ENCODE results near the gene ST7L. TPM values are rescaled to one million over a fixed set of nuclear protein-coding genes. Genes with fewer than 3 reads are reported as not detected.

Gene ST7L
- total RNA-seq, 2 experiments from 2014 or later = 10.0 to 10.6 TPM

DNA sequence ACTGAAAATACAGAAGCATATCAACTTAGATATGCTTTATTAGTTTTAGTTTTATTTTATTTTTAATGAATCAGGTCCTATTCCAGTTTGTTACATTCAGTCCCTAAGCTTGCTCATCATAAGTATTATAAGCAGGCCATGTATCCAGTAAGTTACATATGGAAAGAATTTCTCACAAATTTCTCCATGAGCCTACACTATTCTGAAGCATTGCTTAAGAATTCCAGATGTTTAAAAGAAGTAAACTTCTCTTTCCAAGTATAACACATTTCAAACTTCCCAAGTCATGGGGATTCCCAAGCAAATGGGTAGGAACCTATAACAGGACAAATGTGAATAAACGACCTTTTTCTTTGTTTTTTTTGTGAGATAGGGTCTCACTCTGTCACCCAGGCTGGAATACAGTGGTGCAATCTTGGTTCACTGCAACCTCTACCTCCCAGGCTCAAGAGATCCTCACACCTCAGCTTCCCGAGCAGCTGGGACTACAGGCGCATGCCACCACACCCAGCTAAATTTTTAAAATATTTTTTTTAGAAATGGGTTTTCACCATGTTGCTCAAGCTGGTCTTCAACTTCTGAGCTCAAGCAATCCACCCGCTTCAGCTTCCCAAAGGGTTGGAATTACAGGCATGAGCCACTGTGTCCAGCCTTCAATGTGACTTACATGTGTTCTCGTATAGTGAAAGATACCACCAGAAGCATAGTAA, 39.0 kb downstream of the ST7L start:
- POLR2A ChIA-PET = interaction anchor here (0.6 kb wide), 1 partner anchor 40 kb away, joined by 3 read pairs; no protein-coding TSS in a partner anchor
- H3K27ac Mint-ChIP-seq = no peak overlapping the region

DNA sequence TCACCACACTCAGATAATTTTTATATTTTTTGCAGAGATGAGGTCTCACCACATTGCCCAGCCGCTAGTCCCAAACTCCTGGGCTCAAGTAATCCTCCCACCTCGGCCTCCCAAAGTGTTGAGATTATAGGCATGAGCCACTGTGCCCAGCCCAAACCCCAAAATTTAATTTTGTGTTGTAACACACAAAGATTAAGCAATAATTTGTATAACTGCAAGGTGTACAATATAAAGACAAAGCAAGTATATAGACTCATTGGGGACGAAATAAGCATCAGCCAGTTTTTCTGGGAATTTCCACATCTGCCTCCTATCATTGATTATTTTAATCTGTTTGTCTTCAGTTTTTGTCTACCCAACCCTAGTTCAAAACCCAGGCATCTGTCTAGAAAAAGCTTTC, 42.7 kb downstream of the ST7L start:
- H3K27ac Mint-ChIP-seq = no peak overlapping the region
- no peaks in the 10 kb centered on the region for H3K4me1 Mint-ChIP-seq
- no peaks in the 10 kb centered on the region for H3K27me3 Mint-ChIP-seq
- DNase-seq (no peak), ATAC-seq (no peak)
- CTCF ChIA-PET = interaction anchor here (1.8 kb wide), 1 partner anchor 207 kb away, joined by 6 read pairs; no protein-coding TSS in a partner anchor
- intact Hi-C loops (cut with DNase I, micrococcal nuclease) = no loop called here
- POLR2A ChIA-PET = no interaction called here
- H3K36me3 Mint-ChIP-seq (ENCODE audit: low read depth) = peaks cover 29% of the 10 kb centered on the region
- no peak overlapping the region for H3K4me3 Mint-ChIP-seq
- no peaks in the 10 kb centered on the region for H3K9me3 Mint-ChIP-seq (ENCODE audit: low read depth)

More for the DNA sequence above, 39.0 kb downstream of the ST7L start:
- intact Hi-C loops (cut with DNase I, micrococcal nuclease) = no loop called here
- no peaks in the 10 kb centered on the region for H3K27me3 Mint-ChIP-seq
- CTCF ChIA-PET = interaction anchor here (0.6 to 1.4 kb wide), 2 partner anchors 45 to 214 kb away, joined by 3 read pairs; no protein-coding TSS in a partner anchor
- H3K9me3 Mint-ChIP-seq (ENCODE audit: low read depth) = no peaks in the 10 kb centered on the region
- H3K4me1 Mint-ChIP-seq = no peaks in the 10 kb centered on the region
- DNase-seq = no peak
- no peak for ATAC-seq
- H3K4me3 Mint-ChIP-seq = no peak overlapping the region
- H3K36me3 Mint-ChIP-seq (ENCODE audit: low read depth) = peaks cover 18% of the 10 kb centered on the region

- no peak for ATAC-seq
- no peak overlapping the region for H3K27ac Mint-ChIP-seq
- DNase-seq = no peak
- no peaks in the 10 kb centered on the region for H3K9me3 Mint-ChIP-seq (ENCODE audit: low read depth)
- intact Hi-C loops (cut with DNase I, micrococcal nuclease) = no loop called here
- ChIA-PET POLR2A (no interaction called here), CTCF (interaction anchor here (1.8 kb wide), 1 partner anchor 206 kb away, joined by 6 read pairs; no protein-coding TSS in a partner anchor)
- peaks cover 29% of the 10 kb centered on the region for H3K36me3 Mint-ChIP-seq (ENCODE audit: low read depth)
- H3K4me3 Mint-ChIP-seq = no peak overlapping the region
- no peaks in the 10 kb centered on the region for H3K27me3 Mint-ChIP-seq
- no peaks in the 10 kb centered on the region for H3K4me1 Mint-ChIP-seq
These were observed 43.7 kb downstream of the ST7L start for GRCh38 chr1:112575154-112575804.

DNA sequence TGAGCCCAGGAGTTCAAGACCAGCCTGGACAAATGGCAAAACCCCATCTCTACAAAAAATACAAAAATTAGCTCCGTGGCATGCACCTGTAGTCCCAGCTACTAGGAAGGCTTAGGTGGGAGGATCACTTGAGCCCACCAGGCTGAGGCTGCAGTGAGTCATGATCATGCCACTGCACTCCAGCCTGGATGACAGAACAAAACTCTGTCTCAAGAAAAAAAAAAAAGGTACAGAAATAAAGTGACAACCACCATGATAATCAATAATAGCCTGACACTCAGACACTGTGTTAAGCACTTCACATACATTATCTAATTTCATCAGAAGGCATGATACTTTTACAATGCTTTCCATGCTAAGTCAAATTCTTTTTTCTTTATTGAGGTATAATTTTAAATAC, 53.1 kb downstream of the ST7L start:
- POLR2A ChIA-PET = no interaction called here
- intact Hi-C loops (cut with DNase I, micrococcal nuclease) = no loop called here

GRCh38 chr1:112564081-112564480, 54.9 kb downstream of the ST7L start:
- no peaks in the 10 kb centered on the region for H3K4me1 Mint-ChIP-seq
- POLR2A ChIA-PET = no interaction called here
- ATAC-seq (no peak), DNase-seq (no peak)
- intact Hi-C loops (cut with DNase I, micrococcal nuclease) = no loop called here
- H3K9me3 Mint-ChIP-seq (ENCODE audit: low read depth) = no peaks in the 10 kb centered on the region
- no peak overlapping the region for H3K27ac Mint-ChIP-seq
- H3K4me3 Mint-ChIP-seq = no peak overlapping the region
- CTCF ChIA-PET = no interaction called here
- H3K36me3 Mint-ChIP-seq (ENCODE audit: low read depth) = peaks cover 6% of the 10 kb centered on the region
- H3K27me3 Mint-ChIP-seq = no peaks in the 10 kb centered on the region

More for the DNA sequence above, 53.1 kb downstream of the ST7L start:
- no peaks in the 10 kb centered on the region for H3K27me3 Mint-ChIP-seq
- peaks cover 8% of the 10 kb centered on the region for H3K36me3 Mint-ChIP-seq (ENCODE audit: low read depth)
- no peak overlapping the region for H3K4me3 Mint-ChIP-seq
- no peak for ATAC-seq
- H3K4me1 Mint-ChIP-seq = no peaks in the 10 kb centered on the region
- CTCF ChIA-PET = no interaction called here
- DNase-seq = no peak
- no peaks in the 10 kb centered on the region for H3K9me3 Mint-ChIP-seq (ENCODE audit: low read depth)
- H3K27ac Mint-ChIP-seq = no peak overlapping the region

DNA sequence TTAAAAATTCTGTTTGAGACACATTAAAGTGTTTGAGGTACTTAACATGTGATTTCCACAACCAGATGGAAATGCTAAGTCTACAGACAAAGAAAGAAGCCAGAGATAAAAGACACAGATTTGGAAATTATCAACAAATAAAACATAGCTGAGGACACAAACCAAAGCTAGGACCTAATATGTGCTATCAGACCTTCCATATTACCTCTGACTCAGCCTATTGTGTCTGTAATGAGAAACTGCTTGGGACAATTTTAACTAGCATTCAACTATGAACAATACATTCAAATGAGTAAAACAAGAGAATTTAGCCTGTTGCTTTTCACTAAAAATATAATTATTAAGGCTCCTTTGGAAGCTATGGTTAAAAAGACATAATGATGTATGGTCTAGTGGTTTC, 55.6 kb downstream of the ST7L start:
- Mint-ChIP-seq H3K36me3 (ENCODE audit: low read depth) (peaks cover 6% of the 10 kb centered on the region), H3K4me3 (no peak overlapping the region), H3K27me3 (no peaks in the 10 kb centered on the region), H3K4me1 (no peaks in the 10 kb centered on the region), H3K27ac (no peak overlapping the region), H3K9me3 (ENCODE audit: low read depth) (no peaks in the 10 kb centered on the region)
- no peak for ATAC-seq
- intact Hi-C loops (cut with DNase I, micrococcal nuclease) = no loop called here
- ChIA-PET POLR2A (interaction anchor here (0.7 kb wide), 1 partner anchor 200 kb away, joined by 3 read pairs; no protein-coding TSS in a partner anchor), CTCF (no interaction called here)
- DNase-seq = no peak

DNA sequence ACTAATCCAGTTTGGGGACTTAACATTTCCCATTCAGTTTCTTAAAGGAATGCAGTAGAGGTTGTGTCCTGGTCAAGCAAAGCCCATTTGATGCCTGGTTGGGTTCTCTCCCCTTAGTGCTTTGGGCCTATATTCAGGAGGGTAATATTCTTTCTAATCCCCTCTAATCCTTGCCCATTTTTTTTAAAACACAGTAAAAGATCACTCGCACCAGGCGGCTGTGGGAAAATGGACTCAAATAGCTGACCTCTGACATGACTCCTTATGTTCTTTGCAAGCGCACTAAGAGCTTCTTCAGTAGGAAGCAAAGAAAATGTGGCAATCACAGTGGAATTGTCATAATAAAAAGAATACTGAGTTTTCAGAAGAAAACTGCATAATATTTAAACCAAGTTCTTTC, 60.3 kb downstream of the ST7L start:
- no peak overlapping the region for H3K27ac Mint-ChIP-seq
- CTCF ChIA-PET = no interaction called here
- no peak overlapping the region for H3K4me3 Mint-ChIP-seq
- no peaks in the 10 kb centered on the region for H3K36me3 Mint-ChIP-seq (ENCODE audit: low read depth)
- H3K4me1 Mint-ChIP-seq = no peaks in the 10 kb centered on the region
- no peaks in the 10 kb centered on the region for H3K27me3 Mint-ChIP-seq
- intact Hi-C loops (cut with DNase I, micrococcal nuclease) = no loop called here
- no peak for DNase-seq
- no peak for ATAC-seq
- POLR2A ChIA-PET = no interaction called here
- no peaks in the 10 kb centered on the region for H3K9me3 Mint-ChIP-seq (ENCODE audit: low read depth)

GRCh38 chr1:112557385-112557784, 61.6 kb downstream of the ST7L start:
- intact Hi-C loops (cut with DNase I, micrococcal nuclease) = no loop called here
- H3K27ac Mint-ChIP-seq = no peak overlapping the region
- no peaks in the 10 kb centered on the region for H3K27me3 Mint-ChIP-seq
- no peaks in the 10 kb centered on the region for H3K9me3 Mint-ChIP-seq (ENCODE audit: low read depth)
- POLR2A ChIA-PET = no interaction called here
- no peaks in the 10 kb centered on the region for H3K4me1 Mint-ChIP-seq
- H3K4me3 Mint-ChIP-seq = no peak overlapping the region
- CTCF ChIA-PET = no interaction called here
- DNase-seq (no peak), ATAC-seq (peak; percentile 16)
- no peaks in the 10 kb centered on the region for H3K36me3 Mint-ChIP-seq (ENCODE audit: low read depth)

DNA sequence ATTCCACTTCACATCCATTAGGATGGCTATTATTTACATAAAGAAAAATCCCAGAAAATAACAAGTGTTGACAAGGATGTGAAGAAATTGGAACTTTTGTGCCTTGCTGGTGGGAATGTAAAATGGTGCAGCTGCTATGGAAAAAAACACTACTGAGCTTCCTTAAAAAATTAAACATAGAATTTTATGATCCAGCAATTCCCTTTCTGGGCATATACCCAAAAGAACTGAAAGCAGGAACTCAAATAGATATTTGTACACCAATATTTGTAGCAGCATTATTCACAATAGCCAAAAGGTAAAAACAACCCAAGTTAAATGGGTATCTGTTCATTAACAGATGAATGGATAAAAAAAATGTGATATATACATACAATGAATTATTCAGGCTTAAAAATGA, 64.5 kb downstream of the ST7L start:
- ATAC-seq (no peak), DNase-seq (no peak)
- H3K27ac Mint-ChIP-seq = no peak overlapping the region
- no peaks in the 10 kb centered on the region for H3K9me3 Mint-ChIP-seq (ENCODE audit: low read depth)
- CTCF ChIA-PET = no interaction called here
- no peak overlapping the region for H3K4me3 Mint-ChIP-seq
- no peaks in the 10 kb centered on the region for H3K4me1 Mint-ChIP-seq
- peaks cover 2% of the 10 kb centered on the region for H3K36me3 Mint-ChIP-seq (ENCODE audit: low read depth)
- no peaks in the 10 kb centered on the region for H3K27me3 Mint-ChIP-seq
- intact Hi-C loops (cut with DNase I, micrococcal nuclease) = no loop called here
- POLR2A ChIA-PET = no interaction called here

DNA sequence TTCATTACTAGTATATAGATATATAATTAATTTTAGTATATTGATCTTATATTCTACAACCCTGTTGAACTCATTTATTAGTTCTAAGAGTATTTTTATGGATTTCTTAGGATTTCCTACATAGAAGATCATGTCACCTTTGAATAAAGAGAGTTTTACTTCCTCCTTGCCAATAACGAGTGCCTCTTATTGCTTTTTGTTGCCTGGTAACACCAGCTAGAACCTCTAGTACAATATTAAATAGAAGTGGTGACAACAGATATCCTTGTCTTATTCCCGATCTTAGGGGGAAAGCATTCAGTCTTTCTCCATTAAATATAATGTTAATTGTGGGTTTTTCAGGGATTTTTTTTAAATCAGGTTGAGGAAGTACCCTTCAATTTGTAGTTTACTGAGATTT, 69.4 kb downstream of the ST7L start:
- Mint-ChIP-seq H3K4me3 (no peak overlapping the region), H3K27ac (no peak overlapping the region), H3K27me3 (no peaks in the 10 kb centered on the region), H3K36me3 (ENCODE audit: low read depth) (peaks cover 2% of the 10 kb centered on the region), H3K4me1 (no peaks in the 10 kb centered on the region), H3K9me3 (ENCODE audit: low read depth) (no peaks in the 10 kb centered on the region)
- intact Hi-C loops (cut with DNase I, micrococcal nuclease) = no loop called here
- ATAC-seq (no peak), DNase-seq (no peak)
- ChIA-PET POLR2A (no interaction called here), CTCF (no interaction called here)

DNA sequence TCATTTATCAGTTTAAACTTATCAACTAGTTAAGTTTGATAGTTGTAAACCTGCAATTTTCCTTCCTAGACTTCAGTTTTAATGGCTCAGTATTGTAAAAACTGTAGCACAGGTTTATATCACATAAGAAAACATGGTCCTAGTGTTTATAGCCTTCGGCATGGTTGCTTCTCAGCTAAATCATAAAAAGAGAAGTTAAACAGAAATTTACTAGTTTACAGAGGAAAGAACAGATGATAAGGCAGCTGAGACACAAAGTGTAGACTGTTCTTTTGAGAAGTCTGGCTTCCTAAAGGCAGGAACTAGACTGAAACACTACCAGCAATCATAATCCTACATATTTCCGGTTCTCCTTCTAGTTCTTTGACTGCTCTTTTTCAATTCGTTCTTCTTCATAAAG, 70.4 kb downstream of the ST7L start:
- POLR2A ChIA-PET = interaction anchor here (0.6 kb wide), 1 partner anchor 139 kb away, joined by 3 read pairs; no protein-coding TSS in a partner anchor

DNA sequence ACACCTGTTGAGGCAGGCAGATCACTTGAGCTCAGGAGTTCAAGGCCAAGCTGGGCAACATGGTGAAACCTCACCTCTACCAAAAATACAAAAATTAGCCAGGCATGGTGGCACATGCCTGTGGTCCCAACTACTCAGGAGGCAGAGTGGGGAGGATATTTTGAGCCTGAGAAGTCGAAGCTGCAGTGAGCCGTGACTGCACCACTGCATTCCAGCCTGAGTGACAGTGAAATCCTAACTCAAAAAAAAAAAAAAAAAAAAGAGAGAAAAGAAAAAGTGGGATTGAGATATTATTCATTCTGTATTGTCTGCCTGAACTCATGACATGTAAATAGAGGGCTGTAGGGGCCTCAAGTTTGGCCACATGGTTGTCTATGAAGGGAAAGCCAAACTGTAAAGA, 72.9 kb downstream of the ST7L start:
- peaks cover 5% of the 10 kb centered on the region for H3K36me3 Mint-ChIP-seq (ENCODE audit: low read depth)
- ChIA-PET POLR2A (no interaction called here), CTCF (no interaction called here)
- ATAC-seq (no peak), DNase-seq (no peak)
- H3K9me3 Mint-ChIP-seq (ENCODE audit: low read depth) = no peaks in the 10 kb centered on the region
- H3K27me3 Mint-ChIP-seq = no peaks in the 10 kb centered on the region
- H3K4me1 Mint-ChIP-seq = peaks cover 2% of the 10 kb centered on the region
- no peak overlapping the region for H3K4me3 Mint-ChIP-seq
- H3K27ac Mint-ChIP-seq = no peak overlapping the region
- intact Hi-C loops (cut with DNase I, micrococcal nuclease) = no loop called here

More for the DNA sequence above, 70.4 kb downstream of the ST7L start:
- H3K4me1 Mint-ChIP-seq = peaks cover 2% of the 10 kb centered on the region
- no peak for DNase-seq
- H3K36me3 Mint-ChIP-seq (ENCODE audit: low read depth) = peaks cover 2% of the 10 kb centered on the region
- CTCF ChIA-PET = interaction anchor here (0.6 kb wide), 1 partner anchor 1499 kb away, joined by 3 read pairs; no protein-coding TSS in a partner anchor
- no peak overlapping the region for H3K27ac Mint-ChIP-seq
- H3K4me3 Mint-ChIP-seq = no peak overlapping the region
- no peaks in the 10 kb centered on the region for H3K9me3 Mint-ChIP-seq (ENCODE audit: low read depth)
- intact Hi-C loops (cut with DNase I, micrococcal nuclease) = no loop called here
- ATAC-seq = no peak
- no peaks in the 10 kb centered on the region for H3K27me3 Mint-ChIP-seq

Measured in activated CD4-positive, alpha-beta T cell treated with anti-CD3 and anti-CD28 coated beads for 36 hours (primary cell).